ENCODE measurements around the gene RGS9.

- no peak for TF ChIP-seq CTCF (IDR thresholded peaks at IDR 0.05)
- TF ChIP-seq POLR2A (IDR thresholded peaks at IDR 0.05) = no peak
Observed at GRCh38 chr17:65156185-65156834, 19.1 kb downstream of the RGS9 start.

Data from Peyer's patch (tissue), 4 donors.